Measurements from ENCODE around the gene GPR137C.

GPR137C gene

GRCh38 chr14:52660832-52661231 lies 108.2 kb downstream of the GPR137C start:
- Histone ChIP-seq H3K4me3 (replicated peaks; ENCODE audit: insufficient read depth, low read length) (no peak overlapping the region), H3K27me3 (ENCODE audit: insufficient read depth, poor library complexity, severe bottlenecking) (no peaks in the 10 kb centered on the region), H3K27ac (replicated peaks) (no peak overlapping the region)
- DNase-seq (ENCODE audit: low read depth in 1 of 2, low spot score in 1 of 2), result no peak
- TF ChIP-seq SPI1 (IDR thresholded peaks at IDR 0.05; ENCODE audit: borderline replicate concordance, low read depth) (no peak), GABPA (IDR thresholded peaks at IDR 0.05; ENCODE audit: low read depth) (no peak), REST (IDR thresholded peaks at IDR 0.05; ENCODE audit: insufficient replicate concordance, low read depth) (no peak), POLR2AphosphoS5 (IDR thresholded peaks at IDR 0.05; ENCODE audit: low read depth) (no peak), CTCF (IDR thresholded peaks at IDR 0.05; ENCODE audit: insufficient read depth, low read length) (no peak)

- no peak for TF ChIP-seq GABPA (IDR thresholded peaks at IDR 0.05; ENCODE audit: low read depth)
- TF ChIP-seq POLR2AphosphoS5 (IDR thresholded peaks at IDR 0.05; ENCODE audit: low read depth), result no peak
- no peak for TF ChIP-seq REST (IDR thresholded peaks at IDR 0.05; ENCODE audit: insufficient replicate concordance, low read depth)
- no peak for TF ChIP-seq CTCF (IDR thresholded peaks at IDR 0.05; ENCODE audit: insufficient read depth, low read length)
- TF ChIP-seq SPI1 (IDR thresholded peaks at IDR 0.05; ENCODE audit: borderline replicate concordance, low read depth), result no peak
Measured at GRCh38 chr14:52661314-52661713, 108.7 kb downstream of the GPR137C start.

GRCh38 chr14:52663850-52664249 lies 111.2 kb downstream of the GPR137C start:
- Histone ChIP-seq H3K27ac (replicated peaks) (no peak overlapping the region), H3K4me3 (replicated peaks; ENCODE audit: insufficient read depth, low read length) (no peak overlapping the region), H3K27me3 (ENCODE audit: insufficient read depth, poor library complexity, severe bottlenecking) (no peaks in the 10 kb centered on the region)
- DNase-seq (ENCODE audit: low read depth in 1 of 2, low spot score in 1 of 2), result no peak
- no peak for TF ChIP-seq CTCF (IDR thresholded peaks at IDR 0.05; ENCODE audit: insufficient read depth, low read length)
- no peak for TF ChIP-seq SPI1 (IDR thresholded peaks at IDR 0.05; ENCODE audit: borderline replicate concordance, low read depth)
- TF ChIP-seq POLR2AphosphoS5 (IDR thresholded peaks at IDR 0.05; ENCODE audit: low read depth), result no peak
- TF ChIP-seq GABPA (IDR thresholded peaks at IDR 0.05; ENCODE audit: low read depth), result no peak
- no peak for TF ChIP-seq REST (IDR thresholded peaks at IDR 0.05; ENCODE audit: insufficient replicate concordance, low read depth)

More at GRCh38 chr14:52661314-52661713, 108.7 kb downstream of the GPR137C start:
- no peak overlapping the region for H3K27ac ChIP-seq (replicated peaks)
- DNase-seq (ENCODE audit: low read depth in 1 of 2, low spot score in 1 of 2), result no peak
- H3K4me3 ChIP-seq (replicated peaks; ENCODE audit: insufficient read depth, low read length), result no peak overlapping the region
- H3K27me3 ChIP-seq (ENCODE audit: insufficient read depth, poor library complexity, severe bottlenecking), result no peaks in the 10 kb centered on the region
